ENCODE data around the gene INO80E. TPM values are rescaled to one million over a fixed set of nuclear protein-coding genes. Genes with fewer than 3 reads are reported as not detected.

The INO80E gene
- total and polyA plus RNA-seq, 2 of the 8 experiments (the other 6 are each of a cell fraction or from before 2014, with no cell fraction given) = 43.0 to 91.2 TPM

- Histone ChIP-seq H3K18ac (ENCODE audit: extremely low read depth, low read length) (peak overlapping the region; percentile 88; the same call in 1 of the 2 replicates), H4K8ac (ENCODE audit: extremely low read depth, insufficient read depth, low read length) (peak overlapping the region; percentile 92; the same call in 1 of the 2 replicates), H3K4me2 (ENCODE audit: insufficient read depth in 1 of 2, low read depth in 2 of 2, low read length in 2 of 2) (peak overlapping the region; percentile 78 to 92), H2AK5ac (ENCODE audit: low read depth, low read length) (peak overlapping the region; percentile 44; the same call in 1 of the 2 replicates), H3K4me3 (ENCODE audit: extremely low read depth in 1 of 4, insufficient read depth in 2 of 4, low read depth in 3 of 4, low read length in 4 of 4) (peak overlapping the region; percentile 75 to 91 (median 80)), H3K9me3 (ENCODE audit: insufficient read depth in 2 of 2, low read depth in 1 of 2, low read length in 1 of 2) (no peaks in the 10 kb centered on the region), H3K4me1 (replicated peaks in 1 of 4; ENCODE audit: control insufficient read depth in 3 of 4, insufficient read depth in 4 of 4, low read length in 3 of 4) (peaks cover 0 to 8% (median 3%) of the 10 kb centered on the region in 4 experiments; a peak in 4 of 7 replicates), H2BK15ac (ENCODE audit: low read length) (no peak overlapping the region), H3K56ac (replicated peaks; ENCODE audit: insufficient read length, low read depth, low read length) (no peak overlapping the region), H3K36me3 (ENCODE audit: control insufficient read depth in 2 of 4, insufficient read depth in 4 of 4, low read length in 3 of 4) (peaks cover 0 to 18% (median 3%) of the 10 kb centered on the region in 4 experiments; a peak in 6 of 8 replicates), H2BK20ac (ENCODE audit: low read length) (no peak overlapping the region), H3K14ac (ENCODE audit: insufficient read length) (no peak overlapping the region), H4K20me1 (replicated peaks in 1 of 2; ENCODE audit: control insufficient read depth in 1 of 2, insufficient read depth in 2 of 2, low read length in 2 of 2) (peaks cover 0 to 1% of the 10 kb centered on the region in 2 experiments), H2AFZ (ENCODE audit: low read length) (peak overlapping the region; percentile 36; the same call in 1 of the 2 replicates), H4K5ac (ENCODE audit: insufficient read length, low read depth, low read length) (no peak overlapping the region), H3K23ac (ENCODE audit: insufficient read length) (no peak overlapping the region), H3K4ac (replicated peaks; ENCODE audit: insufficient read length, low read depth, low read length) (no peak overlapping the region), H3K79me1 (ENCODE audit: low read depth, low read length) (peaks cover 3% of the 10 kb centered on the region; the same call in 1 of the 2 replicates), H3K27me3 (replicated peaks in 1 of 4; ENCODE audit: control insufficient read depth in 3 of 4, extremely low read depth in 1 of 4, insufficient read depth in 3 of 4, low read length in 3 of 4) (no peaks in the 10 kb centered on the region), H3K27ac (ENCODE audit: low read depth, low read length) (peak overlapping the region; percentile 86), H3K9ac (replicated peaks in 1 of 4; ENCODE audit: extremely low read depth in 1 of 4, low read depth in 3 of 4, low read length in 3 of 4) (peak overlapping the region in 3 of 4 experiments; percentile 6 to 81 (median 74); a peak in 5 of 7 replicates), H2BK5ac (ENCODE audit: low read depth, low read length) (peak overlapping the region; percentile 81), H3K79me2 (ENCODE audit: control insufficient read depth in 1 of 2, insufficient read depth in 2 of 2, low read length in 2 of 2) (peaks cover 0 to 7% of the 10 kb centered on the region in 2 experiments; a peak in 1 of 4 replicates), H2BK12ac (ENCODE audit: low read depth, low read length) (no peak overlapping the region), H4K91ac (replicated peaks; ENCODE audit: insufficient read length, low read length) (no peak overlapping the region), H3K23me2 (ENCODE audit: low read depth, low read length) (peaks cover 9% of the 10 kb centered on the region; the same call in 1 of the 2 replicates), H2BK120ac (replicated peaks; ENCODE audit: low read depth, low read length) (no peak overlapping the region)
- TF ChIP-seq GTF2F1 (IDR thresholded peaks at IDR 0.05; ENCODE audit: borderline replicate concordance, low read depth, low read length) (no peak), YY1 (IDR thresholded peaks at IDR 0.05; ENCODE audit: low read depth, low read length) (no peak), ASH2L (IDR thresholded peaks at IDR 0.05; ENCODE audit: low read length) (no peak), SIN3A (conservative IDR thresholded peaks at IDR 0.05 in 1 of 2, IDR thresholded peaks at IDR 0.05 in 1 of 2; ENCODE audit: low read depth in 1 of 2, low read length in 2 of 2) (0 out of 4 replicates have a peak, but pooled peaks of 1 of the 2 experiments have one; percentile 4), ATF2 (IDR thresholded peaks at IDR 0.05; ENCODE audit: low read length) (no peak), MAX (IDR thresholded peaks at IDR 0.05) (no peak), RBBP5 (IDR thresholded peaks at IDR 0.05; ENCODE audit: borderline replicate concordance, low read depth, low read length) (no peak)
- FAIRE-seq = no peak
- DNase-seq (ENCODE audit: low read depth in 1 of 2, low spot score in 2 of 2) = peak in 1 of 2 experiments; percentile 90
- ChIA-PET POLR2A (ENCODE audit: partially characterized antibody) (interaction anchor here (0.8 to 5.5 kb wide), 20 partner anchors 11 to 285 kb away, joined by 3 to 34 read pairs (median 5); partner anchors contain the start of genes ALDOA, ASPHD1, C16orf92 and CDIPT), CTCF (ENCODE audit: partially characterized antibody) (interaction anchor here (1.0 to 2.5 kb wide), 3 partner anchors 9 to 37 kb away, joined by 3 to 9 read pairs (median 9); partner anchors contain the start of genes C16orf92 and TLCD3B)
- 29% methylated on average over 22 of the region's 24 CpGs; no CpG with 5 or more reads in 1 of the 2 experiments for WGBS, 2 experiments (ENCODE audit: extremely low coverage in 1 of 2, insufficient coverage in 1 of 2, insufficient read length in 1 of 2, insufficient replicate concordance in 2 of 2, low coverage in 1 of 2, low lambda C conversion rate in 2 of 2, missing lambda C conversion rate in 1 of 2)
Observed at GRCh38 chr16:29994600-29995323, 1.3 kb upstream of the INO80E start.
